Hematopoietic multipotent progenitor cell treated with erythropoietin and hydrocortisone succinate and interleukin-3 and kit ligand, for 4 days (in vitro differentiated cells): ENCODE data around the gene SPCS1.
A peak's percentile ranks its signal among the peaks of the same experiment; 100 is the strongest.

Source experiments
- DNase-seq: peaks from one replicate; pipeline ENCODE4 v3.0.0-alpha.2; 2015

SPCS1 gene

GRCh38 chr3:52695798-52696671, 9.9 kb upstream of the SPCS1 start:
- DNase-seq, result no peak

- DNase-seq, result peak; percentile 21
Observed at GRCh38 chr3:52696830-52697631, 8.9 kb upstream of the SPCS1 start.

GRCh38 chr3:52697632-52697965, 8.3 kb upstream of the SPCS1 start:
- no peak for DNase-seq

DNA sequence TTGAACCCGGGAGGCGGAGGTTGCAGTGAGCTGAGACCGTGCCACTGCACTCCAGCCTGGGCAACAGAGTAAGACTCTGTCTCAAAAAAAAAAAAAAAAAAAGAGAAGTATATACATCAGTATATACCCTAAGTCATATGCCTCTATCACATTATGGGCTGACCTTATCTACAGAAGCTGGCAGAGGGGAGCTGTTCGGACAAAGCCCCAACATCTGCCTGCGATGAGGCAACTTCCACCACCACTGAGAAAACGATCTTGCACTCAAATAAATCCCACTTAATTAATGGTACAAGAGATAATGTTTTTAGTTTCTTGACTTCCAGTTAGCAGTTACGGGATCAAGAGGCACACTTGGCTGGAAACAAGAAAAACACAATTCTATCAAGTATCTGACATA, 2.6 kb upstream of the SPCS1 start:
- DNase-seq, result peak; percentile 83

DNA sequence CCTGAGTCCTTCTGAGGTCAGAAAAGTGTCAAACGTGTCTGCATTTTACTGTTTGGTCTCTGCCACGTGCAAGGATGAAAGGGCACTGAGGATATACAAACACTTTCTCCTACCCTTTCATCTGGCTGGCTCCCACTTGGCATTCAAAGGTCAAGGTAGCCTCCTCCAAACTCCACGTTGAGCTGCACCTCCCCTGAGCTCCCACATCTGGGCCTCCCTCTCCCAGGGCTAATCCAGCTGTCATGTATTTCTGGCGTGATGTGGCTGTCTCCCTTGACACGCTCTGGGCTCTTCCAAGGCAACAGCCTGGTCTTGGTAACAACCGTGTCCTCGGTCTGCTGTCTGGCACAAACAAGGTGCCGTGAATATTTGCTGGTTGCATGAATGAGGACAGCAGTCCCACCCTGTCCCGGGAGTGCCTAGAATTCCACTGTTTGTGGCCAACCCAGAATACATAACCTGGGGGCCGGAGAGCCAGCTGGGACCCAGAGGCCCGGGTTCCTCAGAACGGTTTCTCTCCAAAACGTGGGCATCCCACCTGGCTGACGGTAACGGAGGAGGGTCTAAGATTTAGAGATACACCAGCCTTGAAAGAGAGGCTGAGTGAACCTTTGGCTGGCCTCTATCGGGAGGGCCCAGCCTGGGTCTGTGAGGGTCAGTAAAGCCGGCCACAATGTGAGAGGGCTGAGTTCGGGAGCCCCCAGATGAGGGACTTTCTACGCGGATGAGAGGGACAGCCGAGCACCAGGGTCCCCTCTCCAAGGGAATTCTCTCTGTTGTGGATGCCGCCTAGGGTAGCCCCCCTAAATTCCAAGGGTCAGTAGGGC, 1.1 kb upstream of the SPCS1 start:
- peak; percentile 44 for DNase-seq

- no peak for DNase-seq
Observed at GRCh38 chr3:52705438-52705687, 543 bp upstream of the SPCS1 start.

DNA sequence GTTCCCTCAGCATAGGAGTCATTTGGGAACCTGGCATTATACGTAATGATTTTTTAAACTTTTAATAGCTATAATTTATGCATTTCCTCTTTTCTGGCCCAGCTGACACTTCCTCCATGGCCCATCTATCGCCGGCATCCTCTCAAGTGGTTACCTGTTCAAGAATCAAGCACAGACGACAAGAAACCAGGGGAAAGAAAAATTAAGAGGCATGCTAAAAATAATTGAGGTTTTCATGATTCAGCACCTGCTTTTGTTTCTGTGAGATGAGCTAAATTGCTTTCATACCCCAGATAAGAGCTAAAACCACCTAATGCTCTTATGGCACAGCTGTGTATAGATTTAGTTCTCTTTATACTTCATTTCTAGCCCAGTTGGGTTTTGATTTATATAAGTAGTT, 1.7 kb downstream of the SPCS1 start:
- DNase-seq, result peak; percentile 41

GRCh38 chr3:52710512-52710911, 4.6 kb downstream of the SPCS1 start:
- no peak for DNase-seq

- DNase-seq, result no peak
Observed at GRCh38 chr3:52712291-52713212, 6.6 kb downstream of the SPCS1 start.

- DNase-seq, result no peak
Observed at GRCh38 chr3:52714335-52715302, 8.7 kb downstream of the SPCS1 start.

- DNase-seq, result peak; percentile 37
Observed at GRCh38 chr3:52715714-52716305, 9.9 kb downstream of the SPCS1 start.

GRCh38 chr3:52719618-52720017, 13.7 kb downstream of the SPCS1 start:
- DNase-seq, result no peak

DNA sequence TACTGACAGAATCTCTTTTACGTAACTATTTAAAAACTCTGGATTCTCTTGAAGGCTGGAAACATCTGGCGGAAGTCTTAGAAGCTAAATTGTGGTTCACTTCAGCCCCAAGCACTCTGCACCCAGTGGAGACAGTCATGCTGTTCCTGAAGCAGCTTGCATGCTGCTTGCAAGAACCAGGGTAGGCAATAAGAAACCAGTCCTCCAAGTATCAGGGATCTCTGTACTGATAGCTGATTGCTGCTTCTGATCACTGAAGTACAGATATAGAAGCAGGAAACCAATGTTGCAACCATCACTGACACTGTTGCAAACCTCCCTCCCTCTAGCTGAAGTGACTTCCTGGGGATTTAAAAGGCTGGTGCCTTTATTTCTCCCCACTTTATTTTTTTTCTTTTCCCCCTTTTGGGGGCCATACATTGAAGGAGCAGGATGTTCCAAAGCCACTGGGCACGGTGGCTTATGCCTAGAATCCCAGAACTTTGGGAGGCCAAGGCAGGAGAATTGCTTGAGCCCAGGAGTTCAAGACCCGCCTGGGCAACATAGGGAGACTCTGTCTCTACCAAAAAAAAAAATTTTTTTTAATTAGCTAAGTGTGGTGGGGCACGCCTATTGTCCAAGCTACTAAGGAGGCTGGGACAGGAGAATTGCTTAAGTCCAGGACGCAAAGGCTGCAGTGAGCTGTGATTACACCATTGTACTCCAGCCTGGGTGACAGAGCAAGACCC, 15.3 kb downstream of the SPCS1 start:
- DNase-seq, result peak; percentile 86

- no peak for DNase-seq
Observed at GRCh38 chr3:52721730-52722008, 15.8 kb downstream of the SPCS1 start.

GRCh38 chr3:52722491-52722890, 16.6 kb downstream of the SPCS1 start:
- DNase-seq, result no peak

DNA sequence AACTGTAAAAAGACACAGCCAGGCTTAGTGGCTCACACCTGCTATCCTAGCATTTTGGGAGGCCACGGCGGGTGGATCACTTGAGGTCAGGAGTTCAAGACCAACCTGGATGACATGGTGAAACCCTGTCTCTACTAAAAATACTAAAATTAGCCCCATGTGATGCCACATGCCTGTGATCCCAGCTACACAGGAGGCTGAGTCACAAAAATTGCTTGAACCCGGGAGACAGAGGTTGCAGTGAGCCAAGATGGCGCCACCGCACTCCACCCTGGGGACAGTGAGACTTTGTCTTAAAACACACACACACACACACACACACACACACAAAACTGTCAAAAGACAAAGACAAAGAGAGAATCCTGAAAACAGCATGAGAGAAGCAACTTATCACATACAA, 18.0 kb downstream of the SPCS1 start:
- no peak for DNase-seq

GRCh38 chr3:52724511-52724910, 18.6 kb downstream of the SPCS1 start:
- DNase-seq, result no peak

- peak; percentile 18 for DNase-seq
Observed at GRCh38 chr3:52728753-52729152, 22.8 kb downstream of the SPCS1 start.

DNA sequence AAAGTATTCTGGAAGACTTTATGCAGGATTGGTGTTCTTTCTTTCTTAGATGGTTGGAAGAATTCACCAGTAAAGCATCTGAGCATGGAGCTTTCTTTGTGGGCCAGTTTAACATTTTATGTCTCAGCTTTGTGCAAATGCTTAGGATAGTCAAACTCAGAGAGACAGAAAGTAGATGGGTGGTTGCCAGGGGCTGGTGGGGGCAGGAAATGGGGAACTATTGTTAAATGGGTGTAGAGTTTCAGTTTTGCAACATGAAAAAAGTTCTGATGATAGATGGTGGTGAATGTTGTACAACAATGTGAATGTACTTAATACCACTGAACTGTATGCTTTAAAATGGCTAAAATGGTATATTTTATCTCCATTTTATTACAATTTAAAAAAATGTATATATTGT, 24.8 kb downstream of the SPCS1 start:
- DNase-seq, result no peak

- DNase-seq, result no peak
Observed at GRCh38 chr3:52731590-52731989, 25.7 kb downstream of the SPCS1 start.
